H54 (cell line): ENCODE results near the gene SDF2L1.
A peak's percentile ranks its signal among the peaks of the same experiment; 100 is the strongest.
"Not testable (repeated sequence)": the region's sequence is repeated elsewhere in the genome, so short reads cannot be mapped to it uniquely, and the experiment has no call there.

Experiments
- DNase-seq: peaks from one replicate; pipeline ENCODE4 v3.0.0; 2011; ENCODE audit warnings: low spot score, mixed read lengths; ENCODE audit not compliant: insufficient read length
- FAIRE-seq: peaks from 3 replicates; lab custom pipeline; 2011; peaks lifted over from hg19 to GRCh38; lab: Jason Lieb, UNC
- POLR2A ChIP-seq: IDR thresholded peaks from 2 replicates; pipeline ENCODE4 v1.6.1; 2011; ENCODE audit warnings: low read depth, mild to moderate bottlenecking, low read length

Gene SDF2L1

GRCh38 chr22:21639359-21639758 lies 2.7 kb upstream of the SDF2L1 start:
- no peak for TF ChIP-seq POLR2A
- no peak for FAIRE-seq
- DNase-seq, result no peak

- no peak for TF ChIP-seq POLR2A
- DNase-seq (no peak), FAIRE-seq (no peak)
Observed at GRCh38 chr22:21640810-21641209, 1.3 kb upstream of the SDF2L1 start.

GRCh38 chr22:21641417-21641788 lies 699 bp upstream of the SDF2L1 start:
- DNase-seq (peak; percentile 47), FAIRE-seq (no peak)
- TF ChIP-seq POLR2A, result no peak

- DNase-seq (no peak), FAIRE-seq (no peak)
- no peak for TF ChIP-seq POLR2A
Observed at GRCh38 chr22:21642584-21643448, 714 bp downstream of the SDF2L1 start.

- FAIRE-seq, result no peak
- TF ChIP-seq POLR2A, result no peak
- no peak for DNase-seq
Observed at GRCh38 chr22:21643533-21644357, 1.6 kb downstream of the SDF2L1 start.

- DNase-seq, FAIRE-seq: not testable (repeated sequence)
Observed at GRCh38 chr22:21645513-21645912, 3.4 kb downstream of the SDF2L1 start.

GRCh38 chr22:21646608-21647590 lies 4.8 kb downstream of the SDF2L1 start:
- FAIRE-seq (no peak), DNase-seq (peak; percentile 62)
- TF ChIP-seq POLR2A, result no peak

GRCh38 chr22:21650280-21650679 lies 8.2 kb downstream of the SDF2L1 start:
- DNase-seq, result no peak
- no peak for TF ChIP-seq POLR2A
- FAIRE-seq, result no peak

- FAIRE-seq (no peak), DNase-seq (no peak)
- no peak for TF ChIP-seq POLR2A
Observed at GRCh38 chr22:21650823-21651520, 8.9 kb downstream of the SDF2L1 start.

GRCh38 chr22:21651521-21652009 lies 9.5 kb downstream of the SDF2L1 start:
- no peak for TF ChIP-seq POLR2A
- DNase-seq, result no peak
- no peak for FAIRE-seq

- FAIRE-seq (no peak), DNase-seq (peak; percentile 90)
- peak; percentile 57 for TF ChIP-seq POLR2A
Observed at GRCh38 chr22:21652010-21652546, 10.0 kb downstream of the SDF2L1 start.
